CD14-positive monocyte (primary cell): Measurements from ENCODE around the gene ATOH8. TPM values are rescaled to one million over a fixed set of nuclear protein-coding genes. Genes with fewer than 3 reads are reported as not detected.

Source experiments
- DNase-seq, 3 donors: peaks; one replicate each; pipeline ENCODE4 v3.0.0-alpha.2; 2011 to 2022
- H2AFZ ChIP-seq: 2 replicates; pipeline ENCODE4 v1.6.0; 2012; ENCODE audit warnings: mild to moderate bottlenecking, low read depth, low read length, inconsistent platforms; ENCODE audit not compliant: insufficient read depth, poor library complexity, severe bottlenecking
- H3K27ac ChIP-seq, 2 donors: 1 replicate in 1 of 2; 2 replicates in 1 of 2; pipeline ENCODE4 v1.5.1; 2012 to 2013; ENCODE audit warnings: low read length in 2 of 2, control low read depth in 1 of 2, inconsistent platforms in 1 of 2, low read depth in 1 of 2, mild to moderate bottlenecking in 1 of 2
- H3K27me3 ChIP-seq, 2 donors: one replicate each; pipeline versions ENCODE4 v1.6.0 to v1.6.1; 2011 to 2013; ENCODE audit warnings: low read length in 2 of 2; ENCODE audit not compliant: control insufficient read depth in 2 of 2, insufficient read depth in 2 of 2
- H3K36me3 ChIP-seq, 2 donors: replicated peaks in 1 of 2; 1 replicate in 1 of 2; 2 replicates in 1 of 2; pipeline versions ENCODE4 v1.5.1 to v1.6.1; 2012 to 2013; ENCODE audit warnings: low read length in 2 of 2, control low read depth in 1 of 2, inconsistent platforms in 1 of 2, mild to moderate bottlenecking in 1 of 2; ENCODE audit not compliant: insufficient read depth in 2 of 2, control insufficient read depth in 1 of 2
- H3K4me1 ChIP-seq, 2 donors: 1 replicate in 1 of 2; 2 replicates in 1 of 2; pipeline versions ENCODE4 v1.5.1 to v1.6.1; 2012 to 2013; ENCODE audit warnings: low read length in 2 of 2, control low read depth in 1 of 2, inconsistent platforms in 1 of 2, mild to moderate bottlenecking in 1 of 2, moderate library complexity in 1 of 2; ENCODE audit not compliant: insufficient read depth in 2 of 2, control insufficient read depth in 1 of 2
- H3K4me2 ChIP-seq: replicated peaks from 2 replicates; pipeline ENCODE3; 2012; ENCODE audit warnings: low read length, moderate library complexity, mild to moderate bottlenecking; ENCODE audit not compliant: poor library complexity, severe bottlenecking; ENCODE audit errors: extremely low read depth
- H3K4me3 ChIP-seq, 3 experiments: fragments of 200-600 bp in 1 of 3; sonication (generic) in 1 of 3; replicated peaks in 1 of 3; 1 replicate in 2 of 3; 2 replicates in 1 of 3; pipeline ENCODE4 v1.5.1; 2011 to 2013; ENCODE audit warnings: low read length in 3 of 3, mild to moderate bottlenecking in 3 of 3, control low read depth in 2 of 3, low read depth in 2 of 3, inconsistent platforms in 1 of 3, moderate library complexity in 1 of 3
- H3K79me2 ChIP-seq: 2 replicates; pipeline ENCODE4 v1.6.0; 2012; ENCODE audit warnings: mild to moderate bottlenecking, control low read depth, inconsistent platforms, low read length, moderate library complexity; ENCODE audit not compliant: insufficient read depth
- H3K9ac ChIP-seq: 2 replicates; pipeline ENCODE4 v1.6.0; 2017; ENCODE audit warnings: low read length, mild to moderate bottlenecking; ENCODE audit not compliant: insufficient read depth, poor library complexity, severe bottlenecking
- H3K9me3 ChIP-seq, 2 donors: replicated peaks in 1 of 2; 1 replicate in 1 of 2; 2 replicates in 1 of 2; pipeline versions ENCODE4 v1.5.1 to v1.6.1; 2012 to 2013; ENCODE audit warnings: low read length in 2 of 2, control low read depth in 1 of 2; ENCODE audit not compliant: control insufficient read depth in 1 of 2, insufficient read depth in 1 of 2
- H4K20me1 ChIP-seq: 2 replicates; pipeline ENCODE4 v1.6.0; 2012; ENCODE audit warnings: mild to moderate bottlenecking, low read length, control low read depth, moderate library complexity; ENCODE audit not compliant: insufficient read depth
- H3K27ac Mint-ChIP-seq, 7 donors: one replicate each; pipeline ENCODE4 v1.8.0; 2020; ENCODE audit warnings: mild to moderate bottlenecking in 7 of 7, mixed read lengths in 7 of 7, moderate library complexity in 6 of 7, inconsistent platforms in 2 of 7
- H3K27me3 Mint-ChIP-seq, 3 donors: one replicate each; pipeline ENCODE4 v1.8.0; 2021 to 2022; ENCODE audit warnings: low read depth in 3 of 3, mild to moderate bottlenecking in 3 of 3, mixed read lengths in 3 of 3, moderate library complexity in 3 of 3, inconsistent platforms in 1 of 3
- H3K36me3 Mint-ChIP-seq, 2 donors: one replicate each; pipeline ENCODE4 v1.8.0; 2020; ENCODE audit warnings: mixed read lengths in 2 of 2, inconsistent platforms in 1 of 2, mild to moderate bottlenecking in 1 of 2
- H3K4me1 Mint-ChIP-seq: one replicate; pipeline ENCODE4 v1.8.0; 2020; ENCODE audit warnings: mild to moderate bottlenecking, mixed read lengths
- H3K4me3 Mint-ChIP-seq, 2 donors: one replicate each; pipeline ENCODE4 v1.8.0; 2020; ENCODE audit warnings: mild to moderate bottlenecking in 2 of 2, mixed read lengths in 2 of 2, moderate library complexity in 1 of 2
- H3K9me3 Mint-ChIP-seq, 7 donors: one replicate each; pipeline ENCODE4 v1.8.0; 2020 to 2022; ENCODE audit warnings: mixed read lengths in 7 of 7, mild to moderate bottlenecking in 6 of 7, moderate library complexity in 6 of 7, inconsistent platforms in 2 of 7
- CTCF ChIP-seq: fragments of 200-600 bp; IDR thresholded peaks from one replicate; pipeline ENCODE4 v1.8.0; 2022; ENCODE audit warnings: antibody characterized with exemption, mild to moderate bottlenecking
- WGBS: methylation state at CpG from one replicate; pipeline ENCODE4 v1.1.5; 2013; ENCODE audit warnings: missing lambda C conversion rate; ENCODE audit not compliant: insufficient coverage; 5-methylcytosine and 5-hydroxymethylcytosine counted together
- intact Hi-C, 2 donors: fragments of 100-400 bp; cut with micrococcal nuclease; formaldehyde crosslinking; loops; one replicate each; pipeline versions ENCODE4 v1.15.0 to v1.15.1; 2023
- polyA plus RNA-seq, 3 donors: library from polyadenylated mRNA; depleted of rRNA in 1 of 3; unstranded in 2 of 3; stranded (reverse) in 1 of 3; fragments of 300-500 nt in 2 of 3; fragments of >200 nt in 1 of 3; fragmentation: Illumina TruSeq in 2 of 3; gene quantifications; 1 replicate in 2 of 3; 2 replicates in 1 of 3; pipeline ENCODE4 v1.2.3, GENCODE V29; 2012 to 2021

The ATOH8 gene
- polyA plus RNA-seq, 3 donors, result 2.0 to 3.9 (median 2.1) TPM

- Histone ChIP-seq H3K9me3 (no peaks in the 10 kb centered on the region), H3K27ac (peak overlapping the region in 1 of 2 donors; percentile 81), H3K9ac (no peak overlapping the region), H2AFZ (no peak overlapping the region), H3K79me2 (no peaks in the 10 kb centered on the region), H4K20me1 (no peaks in the 10 kb centered on the region), H3K36me3 (no peaks in the 10 kb centered on the region), H3K4me2 (no peak overlapping the region), H3K4me1 (peaks cover 78 to 82% of the 10 kb centered on the region in 2 donors), H3K27me3 (no peaks in the 10 kb centered on the region), H3K4me3 (no peak overlapping the region)
- 100% methylated on average over 1 of the region's 8 CpGs for WGBS
- no peak overlapping the region for H3K4me3 Mint-ChIP-seq
- H3K27me3 Mint-ChIP-seq, result no peaks in the 10 kb centered on the region
- H3K36me3 Mint-ChIP-seq, result peaks cover 0 to 2% of the 10 kb centered on the region in 2 donors
- H3K9me3 Mint-ChIP-seq, result peaks cover 0 to 2% (median 0%) of the 10 kb centered on the region in 7 donors
- TF ChIP-seq CTCF, result no peak
- no peak for DNase-seq
- H3K4me1 Mint-ChIP-seq, result peaks cover 83% of the 10 kb centered on the region
- intact Hi-C loops, result loop anchor here in 1 of 2 donors (5.0 kb wide), 1 partner anchor 43 kb away; no protein-coding TSS in a partner anchor
- peak overlapping the region in 3 of 7 donors; percentile 30 to 71 (median 37) for H3K27ac Mint-ChIP-seq
Observed at GRCh38 chr2:85714841-85715240, 39.0 kb upstream of the ATOH8 start.

- no peak for TF ChIP-seq CTCF
- Histone ChIP-seq H3K4me2 (no peak overlapping the region), H3K4me3 (no peak overlapping the region), H3K9me3 (no peaks in the 10 kb centered on the region), H3K27ac (peak overlapping the region in 1 of 2 donors; percentile 8), H3K4me1 (peaks cover 67 to 71% of the 10 kb centered on the region in 2 donors), H3K9ac (no peak overlapping the region), H3K79me2 (no peaks in the 10 kb centered on the region), H3K27me3 (no peaks in the 10 kb centered on the region), H2AFZ (no peak overlapping the region), H4K20me1 (no peaks in the 10 kb centered on the region), H3K36me3 (no peaks in the 10 kb centered on the region)
- intact Hi-C loops, result no loop called here
- peaks cover 0 to 4% (median 1%) of the 10 kb centered on the region in 7 donors for H3K9me3 Mint-ChIP-seq
- H3K4me1 Mint-ChIP-seq, result peaks cover 73% of the 10 kb centered on the region
- H3K27ac Mint-ChIP-seq, result peak overlapping the region; percentile 26 to 80 (median 43)
- peak in 2 of 3 donors; percentile 50 to 51 for DNase-seq
- peaks cover 0 to 2% of the 10 kb centered on the region in 2 donors for H3K36me3 Mint-ChIP-seq
- WGBS, result 60% methylated on average over 4 of the region's 13 CpGs
- H3K4me3 Mint-ChIP-seq, result peak overlapping the region in 1 of 2 donors; percentile 63
- no peaks in the 10 kb centered on the region for H3K27me3 Mint-ChIP-seq
Observed at GRCh38 chr2:85716346-85716914, 37.4 kb upstream of the ATOH8 start.
